Naive thymus-derived CD4-positive, alpha-beta T cell (primary cell): ENCODE measurements around the gene FYN. TPM values are rescaled to one million over a fixed set of nuclear protein-coding genes. Genes with fewer than 3 reads are reported as not detected.

Experiments
- ATAC-seq: fragments of 150-1000 bp; cut with Tn5 transposase; 2 replicates; pipeline ENCODE4 v1.10.0; 2021; ENCODE audit warnings: mild to moderate bottlenecking, moderate library complexity
- CTCF ChIA-PET: fragments of 350-600 bp; sonication (Branson Sonifier 250); formaldehyde crosslinking; loops from one replicate; lab custom pipeline; 2021; ENCODE audit warnings: antibody characterized with exemption; lab: Charles Lee
- POLR2A ChIA-PET: fragments of 350-600 bp; sonication (Branson Sonifier 250); formaldehyde crosslinking; loops from one replicate; lab custom pipeline; 2021; ENCODE audit warnings: antibody characterized with exemption, inconsistent platforms; lab: Charles Lee
- DNase-seq, 9 donors: peaks; one replicate each; pipeline versions ENCODE4 v3.0.0 to v3.0.0-alpha.2; 2020 to 2022; ENCODE audit warnings: mixed read lengths in 1 of 9
- H3K27ac ChIP-seq: one replicate; pipeline ENCODE4 v1.7.0; 2013; ENCODE audit warnings: mild to moderate bottlenecking, low read depth, low read length, moderate library complexity
- H3K27me3 ChIP-seq, 2 donors: one replicate each; pipeline ENCODE4 v1.7.0; 2013; ENCODE audit warnings: low read length in 2 of 2, mild to moderate bottlenecking in 2 of 2, moderate library complexity in 2 of 2; ENCODE audit not compliant: control insufficient read depth in 2 of 2, insufficient read depth in 2 of 2
- H3K36me3 ChIP-seq, 3 experiments: 1 replicate in 2 of 3; 2 replicates in 1 of 3; pipeline ENCODE4 v1.7.0; 2013; ENCODE audit warnings: low read length in 3 of 3, mild to moderate bottlenecking in 3 of 3, moderate library complexity in 1 of 3; ENCODE audit not compliant: insufficient read depth in 3 of 3, control insufficient read depth in 2 of 3
- H3K4me1 ChIP-seq, 2 donors: one replicate each; pipeline ENCODE4 v1.7.0; 2013; ENCODE audit warnings: low read length in 2 of 2, mild to moderate bottlenecking in 2 of 2, moderate library complexity in 1 of 2; ENCODE audit not compliant: control insufficient read depth in 2 of 2, insufficient read depth in 2 of 2
- H3K4me3 ChIP-seq: 2 replicates; pipeline ENCODE4 v1.7.0; 2013; ENCODE audit warnings: mild to moderate bottlenecking, low read length
- H3K9me3 ChIP-seq, 3 experiments: 1 replicate in 2 of 3; 2 replicates in 1 of 3; pipeline ENCODE4 v1.7.0; 2013; ENCODE audit warnings: low read length in 3 of 3; ENCODE audit not compliant: control insufficient read depth in 2 of 3
- H3K27ac Mint-ChIP-seq, 9 donors: one replicate each; pipeline ENCODE4 v1.8.0; 2020 to 2022; ENCODE audit warnings: mixed read lengths in 9 of 9, mild to moderate bottlenecking in 8 of 9, moderate library complexity in 5 of 9, inconsistent platforms in 2 of 9
- H3K27me3 Mint-ChIP-seq, 5 donors: one replicate each; pipeline ENCODE4 v1.8.0; 2021 to 2022; ENCODE audit warnings: mixed read lengths in 5 of 5, mild to moderate bottlenecking in 1 of 5
- H3K36me3 Mint-ChIP-seq, 5 donors: one replicate each; pipeline ENCODE4 v1.8.0; 2020 to 2022; ENCODE audit warnings: mixed read lengths in 5 of 5, mild to moderate bottlenecking in 3 of 5, inconsistent platforms in 1 of 5
- H3K4me1 Mint-ChIP-seq, 7 donors: one replicate each; pipeline ENCODE4 v1.8.0; 2020 to 2022; ENCODE audit warnings: mixed read lengths in 7 of 7, mild to moderate bottlenecking in 3 of 7, inconsistent platforms in 1 of 7
- H3K4me3 Mint-ChIP-seq, 10 donors: one replicate each; pipeline ENCODE4 v1.8.0; 2020 to 2022; ENCODE audit warnings: mild to moderate bottlenecking in 10 of 10, mixed read lengths in 10 of 10, moderate library complexity in 6 of 10, inconsistent platforms in 2 of 10
- H3K9me3 Mint-ChIP-seq, 11 donors: one replicate each; pipeline ENCODE4 v1.8.0; 2020 to 2022; ENCODE audit warnings: mixed read lengths in 11 of 11, mild to moderate bottlenecking in 4 of 11, inconsistent platforms in 1 of 11, moderate library complexity in 1 of 11
- intact Hi-C, 2 donors: fragments of 100-400 bp; cut with micrococcal nuclease; formaldehyde crosslinking; loops; one replicate each; pipeline ENCODE4 v1.15.1; 2023
- polyA plus RNA-seq, 2 donors: library from polyadenylated mRNA; unstranded; fragments of 300-500 nt; fragmentation: Illumina TruSeq; gene quantifications; one replicate each; pipeline ENCODE4 v1.2.3, GENCODE V29; 2021
- total RNA-seq, 6 experiments: library from RNA in 5 of 6; stranded (reverse) in 5 of 6; gene quantifications; 1 replicate in 5 of 6; 2 replicates in 1 of 6; pipeline ENCODE4 v1.2.3 and lab custom pipeline; 2021 to 2026

The FYN gene
- total and polyA plus RNA-seq, 7 experiments from 2014 or later, result 200 to 720 (median 430) TPM

DNA sequence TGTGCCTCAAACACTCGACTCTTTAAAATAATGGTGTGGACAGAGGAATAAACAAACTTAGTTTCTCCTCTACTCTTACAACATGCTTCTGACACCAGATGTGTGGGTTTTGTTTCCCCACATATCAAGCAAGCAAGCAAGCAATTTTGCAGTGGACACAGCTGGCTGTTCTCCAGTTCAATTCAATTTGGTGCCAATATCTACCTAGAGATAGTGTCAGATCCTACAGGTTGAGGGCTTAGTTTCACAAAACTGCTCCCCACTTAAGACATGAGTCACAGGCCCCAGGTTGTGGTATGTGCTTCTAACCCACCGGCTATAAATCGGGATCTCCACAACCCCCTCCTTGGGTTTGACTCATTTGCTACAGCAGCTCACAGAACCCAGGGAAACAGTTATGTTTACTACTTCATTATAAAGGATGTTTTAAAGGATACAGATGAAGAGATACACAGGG, 136.2 kb downstream of the FYN start:
- no peak for ATAC-seq
- peaks cover 0 to 20% (median 9%) of the 10 kb centered on the region in 3 experiments for H3K36me3 ChIP-seq

DNA sequence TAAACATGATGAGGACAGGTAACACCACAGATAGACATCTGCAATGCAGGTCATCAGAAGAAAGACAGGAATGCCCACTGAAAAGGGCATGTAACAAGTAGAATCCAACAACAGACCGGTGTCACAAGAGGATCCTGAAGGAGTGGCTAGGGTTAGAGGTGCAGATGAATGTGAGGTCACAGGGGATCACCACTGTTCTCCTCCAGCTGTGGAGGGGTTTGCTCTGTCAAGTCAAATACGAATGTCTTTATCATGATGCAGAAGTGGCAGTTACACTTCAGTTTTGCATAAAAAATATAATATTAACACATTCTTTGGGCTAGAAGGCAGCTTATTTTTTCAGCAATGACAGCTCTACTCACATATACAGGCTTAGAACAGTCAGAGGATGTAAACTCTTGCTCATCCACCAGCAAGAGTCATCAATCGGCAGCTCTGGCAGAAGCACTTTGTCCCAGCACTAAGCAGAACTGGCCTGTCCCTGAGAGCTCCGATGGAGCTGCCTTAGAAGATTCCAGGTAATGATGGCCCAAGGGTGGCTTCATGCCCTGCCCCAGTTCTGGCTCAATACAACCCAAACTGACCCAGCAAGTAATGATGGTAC, 137.1 kb downstream of the FYN start:
- Histone ChIP-seq H3K4me3 (no peak overlapping the region), H3K9me3 (peaks cover 0 to 9% (median 5%) of the 10 kb centered on the region in 3 experiments), H3K36me3 (peaks cover 0 to 20% (median 9%) of the 10 kb centered on the region in 3 experiments), H3K4me1 (peaks cover 58 to 81% of the 10 kb centered on the region in 2 donors), H3K27ac (peak overlapping the region; percentile 58), H3K27me3 (no peaks in the 10 kb centered on the region)
- Mint-ChIP-seq H3K36me3 (peaks cover 20 to 81% (median 68%) of the 10 kb centered on the region in 5 donors), H3K4me3 (peak overlapping the region in 8 of 10 donors; percentile 11 to 69 (median 39)), H3K4me1 (peaks cover 68 to 94% (median 91%) of the 10 kb centered on the region in 7 donors), H3K27me3 (no peaks in the 10 kb centered on the region), H3K9me3 (peaks cover 0 to 21% (median 10%) of the 10 kb centered on the region in 11 donors), H3K27ac (peak overlapping the region; percentile 34 to 99 (median 91))
- DNase-seq (no peak), ATAC-seq (no peak)
- CTCF ChIA-PET, result interaction anchor here (0.8 to 1.8 kb wide), 2 partner anchors 10 to 307 kb away, joined by 4 to 6 read pairs; no protein-coding TSS in a partner anchor
- POLR2A ChIA-PET, result interaction anchor here (0.5 to 1.9 kb wide), 8 partner anchors 9 to 753 kb away, joined by 3 to 7 read pairs (median 3); no protein-coding TSS in a partner anchor
- intact Hi-C loops, result no loop called here

More for the DNA sequence above, 136.2 kb downstream of the FYN start:
- Histone ChIP-seq H3K4me1 (peaks cover 63 to 82% of the 10 kb centered on the region in 2 donors), H3K27me3 (no peaks in the 10 kb centered on the region), H3K4me3 (no peak overlapping the region), H3K9me3 (peaks cover 0 to 8% (median 5%) of the 10 kb centered on the region in 3 experiments), H3K27ac (peak overlapping the region; percentile 38)
- Mint-ChIP-seq H3K27ac (peak overlapping the region; percentile 21 to 99 (median 91)), H3K9me3 (peaks cover 0 to 15% (median 10%) of the 10 kb centered on the region in 11 donors), H3K36me3 (peaks cover 17 to 79% (median 59%) of the 10 kb centered on the region in 5 donors), H3K4me1 (peaks cover 63 to 94% (median 90%) of the 10 kb centered on the region in 7 donors), H3K4me3 (peak overlapping the region; percentile 10 to 69 (median 48)), H3K27me3 (no peaks in the 10 kb centered on the region)
- ChIA-PET POLR2A (interaction anchor here (0.6 to 1.9 kb wide), 4 partner anchors 10 to 39 kb away, joined by 3 to 5 read pairs (median 4); no protein-coding TSS in a partner anchor), CTCF (interaction anchor here (0.9 kb wide), 1 partner anchor 261 kb away, joined by 3 read pairs; no protein-coding TSS in a partner anchor)
- peak in 1 of 9 donors; percentile 41 for DNase-seq
- intact Hi-C loops, result loop anchor here in 1 of 2 donors (1.0 kb wide), 1 partner anchor 9 kb away; no protein-coding TSS in a partner anchor

DNA sequence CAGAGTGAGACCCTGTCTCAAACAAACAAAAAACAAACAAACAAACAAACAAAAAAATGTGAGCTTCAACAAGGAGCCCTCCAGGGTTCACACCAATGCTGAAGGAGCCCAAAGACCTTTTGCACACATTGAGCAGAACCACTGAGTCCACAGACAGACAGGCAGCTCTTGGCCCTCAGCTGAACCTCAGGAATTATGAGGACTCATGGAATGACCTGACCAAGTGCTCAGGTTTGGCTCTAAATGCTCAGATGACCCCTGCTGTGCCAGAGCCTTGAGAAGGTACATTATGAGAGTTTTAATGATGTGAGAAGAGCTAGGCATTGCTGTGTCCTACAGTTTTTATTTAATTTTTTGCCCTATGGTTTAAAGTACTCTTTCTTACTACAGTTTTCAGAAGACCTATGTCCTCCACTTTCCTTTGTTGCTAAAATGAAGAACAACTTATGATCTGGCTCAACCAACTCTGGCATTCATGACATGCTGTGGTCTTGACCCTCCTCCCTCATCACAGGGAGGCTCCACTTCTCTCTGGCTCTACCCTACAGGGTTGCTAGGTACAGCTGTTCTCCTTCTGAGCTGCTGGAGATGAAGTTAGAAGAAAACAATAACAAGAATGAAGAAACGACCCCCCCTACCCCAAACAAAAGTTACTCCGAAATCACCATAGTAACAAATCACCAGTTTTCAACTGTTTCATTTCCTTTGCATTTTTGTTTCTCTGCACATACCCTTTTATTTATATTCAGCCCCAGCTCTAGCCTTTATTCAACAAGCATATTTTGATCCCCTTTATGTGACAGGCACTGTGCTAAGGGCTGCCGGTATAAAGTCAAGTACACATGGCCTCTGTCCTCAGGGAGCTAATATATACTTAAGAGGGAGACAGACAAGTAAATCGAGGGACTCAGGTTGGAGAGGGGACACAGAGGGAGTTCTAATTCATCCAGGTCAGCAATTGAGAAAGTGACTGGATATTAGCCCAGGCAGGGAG, 138.9 kb downstream of the FYN start:
- Mint-ChIP-seq H3K27ac (peak overlapping the region; percentile 44 to 99 (median 91)), H3K4me1 (peaks cover 68 to 94% (median 91%) of the 10 kb centered on the region in 7 donors), H3K4me3 (peak overlapping the region in 9 of 10 donors; percentile 22 to 70 (median 50)), H3K36me3 (peaks cover 19 to 81% (median 64%) of the 10 kb centered on the region in 5 donors), H3K9me3 (peaks cover 0 to 30% (median 10%) of the 10 kb centered on the region in 11 donors), H3K27me3 (no peaks in the 10 kb centered on the region)
- H3K27ac ChIP-seq, result peak overlapping the region; percentile 58
- H3K4me1 ChIP-seq, result peaks cover 54 to 77% of the 10 kb centered on the region in 2 donors
- no peak overlapping the region for H3K4me3 ChIP-seq
- H3K9me3 ChIP-seq, result peaks cover 0 to 9% (median 5%) of the 10 kb centered on the region in 3 experiments
- peaks cover 0 to 23% (median 5%) of the 10 kb centered on the region in 3 experiments for H3K36me3 ChIP-seq
- DNase-seq, result peak in 3 of 9 donors; percentile 42 to 54 (median 47)
- intact Hi-C loops, result loop anchor here (1.0 to 2.0 kb wide), 2 partner anchors 10 to 16 kb away; no protein-coding TSS in a partner anchor
- ChIA-PET CTCF (interaction anchor here (0.7 to 1.8 kb wide), 2 partner anchors 17 to 309 kb away, joined by 3 to 6 read pairs; no protein-coding TSS in a partner anchor), POLR2A (interaction anchor here (0.6 to 1.5 kb wide), 5 partner anchors 12 to 257 kb away, joined by 3 to 7 read pairs (median 3); no protein-coding TSS in a partner anchor)
- no peaks in the 10 kb centered on the region for H3K27me3 ChIP-seq
- peak; percentile 72 for ATAC-seq

DNA sequence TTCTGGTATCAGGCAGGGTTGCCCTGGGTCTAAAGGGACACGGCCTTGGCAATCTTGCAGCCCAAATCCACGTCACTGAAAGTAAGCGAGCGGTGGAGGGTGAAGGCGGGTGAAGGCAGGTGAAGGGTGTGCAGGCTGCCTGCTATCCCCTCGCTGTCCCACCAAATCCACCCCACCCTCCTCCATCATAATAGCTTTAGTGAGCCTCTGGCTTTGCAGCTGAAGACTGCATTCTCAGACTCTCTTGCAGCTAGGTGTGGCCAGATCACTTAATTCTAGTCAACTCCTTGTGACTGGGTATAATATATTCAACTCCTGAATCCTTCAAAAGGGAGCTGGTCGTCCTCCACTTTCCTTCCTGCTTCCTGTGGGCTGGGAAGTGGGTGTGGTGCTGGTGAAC, 140.9 kb downstream of the FYN start:
- Mint-ChIP-seq H3K36me3 (peaks cover 19 to 75% (median 63%) of the 10 kb centered on the region in 5 donors), H3K27me3 (no peaks in the 10 kb centered on the region), H3K9me3 (peaks cover 0 to 30% (median 14%) of the 10 kb centered on the region in 11 donors), H3K4me3 (peak overlapping the region in 1 of 10 donors; percentile 19), H3K4me1 (peaks cover 53 to 89% (median 85%) of the 10 kb centered on the region in 7 donors), H3K27ac (peak overlapping the region; percentile 7 to 99 (median 87))
- intact Hi-C loops, result no loop called here
- Histone ChIP-seq H3K27ac (no peak overlapping the region), H3K4me1 (peaks cover 34 to 75% of the 10 kb centered on the region in 2 donors), H3K4me3 (no peak overlapping the region), H3K36me3 (peaks cover 0 to 23% (median 0%) of the 10 kb centered on the region in 3 experiments), H3K27me3 (no peaks in the 10 kb centered on the region), H3K9me3 (peaks cover 0 to 9% (median 5%) of the 10 kb centered on the region in 3 experiments)
- POLR2A ChIA-PET, result no interaction called here
- ATAC-seq (no peak), DNase-seq (no peak)
- CTCF ChIA-PET, result no interaction called here

DNA sequence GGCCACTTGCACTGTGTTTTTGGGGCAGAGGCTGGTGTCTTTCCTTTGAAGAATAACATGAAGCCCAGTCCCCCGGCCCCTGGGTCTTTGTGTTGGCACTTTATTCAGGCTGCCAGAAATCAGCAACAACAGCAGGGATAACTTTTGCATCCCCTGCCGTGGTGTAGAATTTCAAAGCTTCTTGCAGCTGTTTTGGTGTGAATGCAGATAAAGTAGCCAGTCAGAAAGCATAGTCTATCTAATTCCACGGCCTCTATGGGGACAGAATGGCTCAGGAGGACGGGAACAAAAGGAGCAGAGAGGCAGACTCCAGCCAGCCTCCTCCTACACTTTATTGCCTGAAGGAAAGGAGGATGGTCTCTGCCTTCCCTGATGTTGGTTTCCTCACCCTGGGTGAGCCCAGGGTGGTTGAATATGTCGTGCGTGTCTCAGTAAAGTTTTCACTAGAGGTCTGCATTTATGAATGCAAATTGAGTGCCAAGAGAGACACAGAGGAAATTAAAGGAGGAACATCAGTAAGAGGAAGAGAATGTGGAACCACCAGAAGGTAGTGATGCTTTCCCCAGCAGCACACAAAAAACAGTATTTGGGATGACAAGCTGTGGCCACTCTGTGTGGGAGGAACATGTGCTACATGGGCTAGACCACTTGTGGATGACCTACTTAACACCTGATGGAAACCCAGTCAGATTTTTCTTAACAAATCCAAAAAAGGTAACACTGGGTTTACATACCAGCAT, 141.6 kb downstream of the FYN start:
- ATAC-seq (peak; percentile 54), DNase-seq (no peak)
- H3K27ac ChIP-seq, result no peak overlapping the region
- peaks cover 0 to 9% (median 5%) of the 10 kb centered on the region in 3 experiments for H3K9me3 ChIP-seq
- peaks cover 0 to 30% (median 10%) of the 10 kb centered on the region in 11 donors for H3K9me3 Mint-ChIP-seq
- H3K27me3 ChIP-seq, result no peaks in the 10 kb centered on the region
- CTCF ChIA-PET, result no interaction called here
- POLR2A ChIA-PET, result interaction anchor here (1.0 to 1.2 kb wide), 2 partner anchors 16 kb away, joined by 3 read pairs; no protein-coding TSS in a partner anchor
- H3K4me3 Mint-ChIP-seq, result peak overlapping the region in 2 of 10 donors; percentile 25 to 26
- no peak overlapping the region for H3K4me3 ChIP-seq
- H3K27ac Mint-ChIP-seq, result peak overlapping the region in 8 of 9 donors; percentile 85 to 99 (median 90)
- H3K4me1 ChIP-seq, result peaks cover 27 to 75% of the 10 kb centered on the region in 2 donors
- intact Hi-C loops, result no loop called here
- peaks cover 19 to 83% (median 68%) of the 10 kb centered on the region in 5 donors for H3K36me3 Mint-ChIP-seq
- H3K27me3 Mint-ChIP-seq, result no peaks in the 10 kb centered on the region
- peaks cover 0 to 23% (median 0%) of the 10 kb centered on the region in 3 experiments for H3K36me3 ChIP-seq
- H3K4me1 Mint-ChIP-seq, result peaks cover 48 to 89% (median 85%) of the 10 kb centered on the region in 7 donors
